HepG2 (cell line): ENCODE results near the gene FAM216A. TPM values are rescaled to one million over a fixed set of nuclear protein-coding genes. Genes with fewer than 3 reads are reported as not detected.

Source experiments
- CREB1 ChIP-seq, 2 experiments: fragments of 450-650 bp in 1 of 2; IDR thresholded peaks; 2 replicates each; pipeline ENCODE4 v1.6.1; 2016 to 2017; ENCODE audit warnings: control low read depth in 1 of 2, mild to moderate bottlenecking in 1 of 2, missing compliant biosample characterization in 1 of 2, missing genetic modification characterization in 1 of 2
- GTF3A ChIP-seq: sonication (generic); formaldehyde crosslinking; conservative IDR thresholded peaks from 2 replicates; pipeline ENCODE4 v1.4.0; 2020; ENCODE audit warnings: mild to moderate bottlenecking, missing genetic modification reagents
- HMGA1 ChIP-seq: sonication (generic); formaldehyde crosslinking; conservative IDR thresholded peaks from 2 replicates; pipeline ENCODE4 v1.4.0; 2020; ENCODE audit warnings: missing genetic modification reagents
- MTF2 ChIP-seq: sonication (generic); formaldehyde crosslinking; IDR thresholded peaks from 2 replicates; pipeline ENCODE4 v1.5.0; 2020; ENCODE audit warnings: missing genetic modification reagents, borderline replicate concordance
- NAIF1 ChIP-seq: sonication (generic); formaldehyde crosslinking; IDR thresholded peaks from 2 replicates; pipeline ENCODE4 v1.5.0; 2020; ENCODE audit warnings: mild to moderate bottlenecking, missing genetic modification reagents, borderline replicate concordance
- RAD51 ChIP-seq: fragments of 450-650 bp; IDR thresholded peaks from 2 replicates; pipeline ENCODE4 v1.6.1; 2016; ENCODE audit warnings: borderline replicate concordance
- RFXAP ChIP-seq: sonication (generic); formaldehyde crosslinking; IDR thresholded peaks from 2 replicates; pipeline ENCODE4 v1.4.0; 2020; ENCODE audit warnings: missing genetic modification reagents, borderline replicate concordance
- SALL2 ChIP-seq: sonication (generic); formaldehyde crosslinking; IDR thresholded peaks from 2 replicates; pipeline ENCODE4 v1.8.1; 2023; ENCODE audit warnings: mild to moderate bottlenecking, missing genetic modification reagents, inconsistent platforms
- TBX3 ChIP-seq: fragments of 450-650 bp; IDR thresholded peaks from 2 replicates; pipeline ENCODE4 v1.6.1; 2017; ENCODE audit warnings: antibody characterized with exemption, mild to moderate bottlenecking, inconsistent platforms, borderline replicate concordance
- ZFP37 ChIP-seq: sonication (generic); formaldehyde crosslinking; IDR thresholded peaks from 2 replicates; pipeline ENCODE4 v1.4.0; 2020; ENCODE audit warnings: missing genetic modification reagents, borderline replicate concordance
- ZNF441 ChIP-seq: sonication (generic); formaldehyde crosslinking; IDR thresholded peaks from 2 replicates; pipeline ENCODE4 v1.7.0; 2021; ENCODE audit warnings: missing genetic modification reagents, borderline replicate concordance
- ZNF567 ChIP-seq: sonication (generic); formaldehyde crosslinking; IDR thresholded peaks from 2 replicates; pipeline ENCODE4 v1.8.1; 2023; ENCODE audit warnings: mild to moderate bottlenecking, missing genetic modification reagents, borderline replicate concordance
- ZNF614 ChIP-seq: IDR thresholded peaks from 2 replicates; pipeline ENCODE4 v1.6.1; 2018; ENCODE audit warnings: missing biosample characterization, missing genetic modification reagents, inconsistent platforms, borderline replicate concordance
- ZNF777 ChIP-seq: sonication (generic); formaldehyde crosslinking; IDR thresholded peaks from 2 replicates; pipeline ENCODE4 v1.4.0; 2020; ENCODE audit warnings: missing genetic modification reagents
- polyA plus RNA-seq, 8 experiments: library from polyadenylated mRNA; depleted of rRNA in 3 of 8; stranded (reverse) in 7 of 8; unstranded in 1 of 8; fragments of >200 nt; fragmentation: Illumina TruSeq in 4 of 8; extraction: Trizol in 4 of 8; gene quantifications; 2 replicates each; pipeline versions ENCODE4 v1.2.1 to v1.2.3, GENCODE V29; 2011 to 2016; ENCODE audit warnings: low read depth in 4 of 8, missing spikeins in 1 of 8, mixed read lengths in 1 of 8; ENCODE audit not compliant: insufficient read depth in 1 of 8
- total RNA-seq, 5 experiments: library from RNA; depleted of rRNA; stranded (reverse); fragments of >200 nt; fragmentation: Illumina TruSeq; extraction: Trizol; gene quantifications; 2 replicates each; pipeline ENCODE4 v1.2.3, GENCODE V29; 2016; ENCODE audit warnings: low read depth in 1 of 5
- TF ChIP-seq, protein P1 (sequence below): sonication (generic); formaldehyde crosslinking; IDR thresholded peaks from 2 replicates; pipeline ENCODE4 v1.4.0; 2020; ENCODE audit warnings: mild to moderate bottlenecking, missing genetic modification reagents
- TF ChIP-seq, protein P2 (sequence below): IDR thresholded peaks from 2 replicates; pipeline ENCODE4 v1.6.1; 2018; ENCODE audit warnings: missing genetic modification reagents, mild to moderate bottlenecking, missing compliant biosample characterization
- TF ChIP-seq, protein P3 (sequence below): sonication (generic); formaldehyde crosslinking; IDR thresholded peaks from 2 replicates; pipeline ENCODE4 v1.8.0; 2022; ENCODE audit warnings: missing genetic modification reagents, low read depth, mild to moderate bottlenecking, borderline replicate concordance

Gene FAM216A
- total and polyA plus RNA-seq, 2 of the 13 experiments (the other 11 are each of a cell fraction or from before 2014, with no cell fraction given): 20.3 to 31.2 TPM

DNA sequence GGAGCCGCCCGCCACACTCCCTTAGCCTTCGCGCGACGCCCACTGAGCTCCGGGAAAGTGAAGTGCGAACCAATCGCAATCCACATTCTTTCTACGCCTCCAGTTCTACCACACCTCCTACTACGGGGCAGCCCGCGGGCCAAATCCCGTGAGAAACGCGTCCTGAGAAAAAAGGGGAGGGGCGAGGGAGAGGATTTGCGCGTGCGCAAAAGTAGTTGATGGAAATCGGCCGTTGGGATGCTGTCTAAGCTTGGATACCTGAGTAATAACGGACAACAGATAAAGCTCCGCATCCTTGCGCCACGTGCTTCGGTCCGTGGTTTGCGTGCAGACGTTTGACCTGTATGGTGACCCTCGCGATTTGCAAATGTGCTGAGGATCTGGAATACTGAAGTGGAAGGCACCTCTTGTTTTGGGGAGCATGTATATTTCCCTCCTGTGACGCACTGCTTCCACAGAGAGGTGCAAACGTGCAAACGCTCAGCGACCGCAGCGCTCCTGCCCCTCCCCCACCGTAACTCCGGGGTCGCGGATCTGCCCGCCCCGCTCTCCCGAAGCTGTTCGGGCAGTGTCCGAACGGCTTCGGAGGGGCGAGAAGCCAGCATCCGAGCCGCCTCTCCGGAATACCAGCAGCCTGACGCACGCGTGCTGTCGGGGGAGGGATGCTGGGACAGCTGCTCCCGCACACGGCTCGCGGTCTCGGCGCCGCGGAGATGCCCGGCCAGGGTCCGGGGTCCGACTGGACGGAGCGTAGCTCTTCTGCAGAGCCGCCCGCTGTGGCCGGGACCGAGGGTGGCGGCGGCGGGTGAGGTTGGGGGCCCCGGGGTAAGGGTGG lies at the start of gene FAM216A, which contains the start of gene GPN3 (continued):
- TF ChIP-seq RAD51: no peak
- TF ChIP-seq ZNF567: 0 out of 2 replicates have a peak, but pooled peaks have one; percentile 15
- peak; percentile 60 for TF ChIP-seq TBX3
- TF ChIP-seq CREB1 (IDR thresholded peaks at IDR 0.05): peak; percentile 62
- TF ChIP-seq CREB1 (CRISPR knock-in tag; IDR thresholded peaks at IDR 0.05): peak; percentile 94
- peak; percentile 42; the same call in 1 of the 2 replicates for TF ChIP-seq ZFP37 (CRISPR knock-in tag)
- TF ChIP-seq, protein P1, sequence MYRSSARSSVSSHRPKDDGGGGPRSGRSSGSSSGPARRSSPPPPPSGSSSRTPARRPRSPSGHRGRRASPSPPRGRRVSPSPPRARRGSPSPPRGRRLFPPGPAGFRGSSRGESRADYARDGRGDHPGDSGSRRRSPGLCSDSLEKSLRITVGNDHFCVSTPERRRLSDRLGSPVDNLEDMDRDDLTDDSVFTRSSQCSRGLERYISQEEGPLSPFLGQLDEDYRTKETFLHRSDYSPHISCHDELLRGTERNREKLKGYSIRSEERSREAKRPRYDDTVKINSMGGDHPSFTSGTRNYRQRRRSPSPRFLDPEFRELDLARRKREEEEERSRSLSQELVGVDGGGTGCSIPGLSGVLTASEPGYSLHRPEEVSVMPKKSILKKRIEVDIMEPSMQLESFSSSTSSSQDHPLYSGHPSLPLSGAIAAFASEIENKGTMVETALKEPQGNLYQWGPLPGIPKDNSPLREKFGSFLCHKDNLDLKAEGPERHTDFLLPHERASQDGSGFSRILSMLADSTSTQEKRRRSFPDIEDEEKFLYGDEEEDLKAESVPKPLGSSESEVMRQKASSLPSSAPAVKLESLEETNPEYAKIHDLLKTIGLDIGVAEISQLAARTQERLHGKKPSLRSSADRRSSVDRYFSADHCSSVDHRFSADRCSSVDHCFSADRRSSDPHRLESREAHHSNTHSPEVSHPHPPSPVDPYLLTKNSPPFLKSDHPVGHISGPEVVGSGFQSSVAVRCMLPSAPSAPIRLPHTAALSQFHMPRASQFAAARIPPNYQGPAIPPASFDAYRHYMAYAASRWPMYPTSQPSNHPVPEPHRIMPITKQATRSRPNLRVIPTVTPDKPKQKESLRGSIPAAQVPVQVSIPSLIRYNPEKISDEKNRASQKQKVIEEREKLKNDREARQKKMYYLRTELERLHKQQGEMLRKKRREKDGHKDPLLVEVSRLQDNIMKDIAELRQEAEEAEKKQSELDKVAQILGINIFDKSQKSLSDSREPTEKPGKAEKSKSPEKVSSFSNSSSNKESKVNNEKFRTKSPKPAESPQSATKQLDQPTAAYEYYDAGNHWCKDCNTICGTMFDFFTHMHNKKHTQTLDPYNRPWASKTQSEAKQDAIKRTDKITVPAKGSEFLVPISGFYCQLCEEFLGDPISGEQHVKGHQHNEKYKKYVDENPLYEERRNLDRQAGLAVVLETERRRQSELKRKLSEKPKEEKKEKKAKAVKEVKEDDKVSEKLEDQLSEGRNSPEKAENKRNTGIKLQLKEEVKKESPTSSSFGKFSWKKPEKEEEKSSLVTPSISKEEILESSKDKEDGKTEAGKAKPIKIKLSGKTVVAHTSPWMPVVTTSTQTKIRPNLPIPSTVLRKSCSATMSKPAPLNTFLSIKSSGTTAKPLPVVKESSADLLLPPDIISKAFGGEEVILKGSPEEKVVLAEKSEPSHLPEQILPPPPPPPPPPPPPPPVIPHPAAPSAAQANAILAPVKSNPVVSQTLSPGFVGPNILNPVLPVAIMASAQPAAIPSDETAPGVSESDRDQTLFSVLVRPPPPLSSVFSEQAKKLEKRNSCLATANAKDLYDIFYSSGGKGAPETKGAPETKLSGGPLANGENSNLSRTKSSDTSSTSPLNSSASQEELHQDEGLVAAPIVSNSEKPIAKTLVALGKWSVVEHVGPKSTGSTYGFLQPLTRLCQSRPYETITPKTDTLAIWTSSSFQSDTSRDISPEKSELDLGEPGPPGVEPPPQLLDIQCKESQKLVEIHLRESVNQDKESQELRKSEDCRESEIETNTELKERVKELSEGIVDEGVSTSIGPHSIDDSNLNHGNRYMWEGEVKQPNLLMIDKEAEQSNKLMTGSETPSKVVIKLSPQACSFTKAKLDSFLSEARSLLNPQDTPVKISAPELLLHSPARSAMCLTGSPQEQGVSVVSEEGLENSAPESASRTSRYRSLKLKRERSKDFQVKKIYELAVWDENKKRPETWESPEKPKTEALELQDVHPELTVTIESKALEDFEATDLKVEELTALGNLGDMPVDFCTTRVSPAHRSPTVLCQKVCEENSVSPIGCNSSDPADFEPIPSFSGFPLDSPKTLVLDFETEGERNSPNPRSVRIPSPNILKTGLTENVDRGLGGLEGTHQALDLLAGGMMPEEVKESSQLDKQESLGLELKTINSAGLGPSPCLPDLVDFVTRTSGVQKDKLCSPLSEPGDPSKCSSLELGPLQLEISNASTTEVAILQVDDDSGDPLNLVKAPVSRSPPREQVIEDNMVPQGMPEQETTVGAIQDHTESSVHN (CRISPR knock-in tag): peak; percentile 31; the same call in 1 of the 2 replicates
- peak; percentile 82 for TF ChIP-seq NAIF1 (CRISPR knock-in tag)
- TF ChIP-seq ZNF614 (CRISPR knock-in tag): 0 out of 2 replicates have a peak, but pooled peaks have one; percentile 33
- peak; percentile 39; the same call in 1 of the 2 replicates for TF ChIP-seq ZNF441 (CRISPR knock-in tag)
- peak; percentile 85 for TF ChIP-seq SALL2 (CRISPR knock-in tag)
- no peak for TF ChIP-seq GTF3A
- peak; percentile 77 for TF ChIP-seq RFXAP
- TF ChIP-seq MTF2 (CRISPR knock-in tag): peak; percentile 88; the same call in 1 of the 2 replicates
- no peak for TF ChIP-seq HMGA1
- TF ChIP-seq, protein P2, sequence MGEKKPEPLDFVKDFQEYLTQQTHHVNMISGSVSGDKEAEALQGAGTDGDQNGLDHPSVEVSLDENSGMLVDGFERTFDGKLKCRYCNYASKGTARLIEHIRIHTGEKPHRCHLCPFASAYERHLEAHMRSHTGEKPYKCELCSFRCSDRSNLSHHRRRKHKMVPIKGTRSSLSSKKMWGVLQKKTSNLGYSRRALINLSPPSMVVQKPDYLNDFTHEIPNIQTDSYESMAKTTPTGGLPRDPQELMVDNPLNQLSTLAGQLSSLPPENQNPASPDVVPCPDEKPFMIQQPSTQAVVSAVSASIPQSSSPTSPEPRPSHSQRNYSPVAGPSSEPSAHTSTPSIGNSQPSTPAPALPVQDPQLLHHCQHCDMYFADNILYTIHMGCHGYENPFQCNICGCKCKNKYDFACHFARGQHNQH: peak; percentile 64; the same call in 1 of the 2 replicates
- peak; percentile 91 for TF ChIP-seq ZNF777 (CRISPR knock-in tag)
- TF ChIP-seq, protein P3, sequence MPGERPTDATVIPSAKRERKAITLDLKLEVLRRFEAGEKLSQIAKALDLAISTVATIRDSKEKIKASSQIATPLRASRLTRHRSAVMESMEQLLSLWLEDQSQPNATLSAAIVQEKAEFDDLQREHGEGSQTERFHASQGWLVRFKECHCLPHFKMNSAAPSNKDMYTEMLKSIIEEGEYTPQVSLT: no peak
